T-helper 1 cell treated with Interleukin-12 subunit alpha and Interleukin-12 subunit beta and Interleukin-4 antibody, amounts not matched to agents 30 ng/mL and 1 ng/mL, for 36 hours (primary cell): ENCODE measurements around the gene MRPL53. TPM values are rescaled to one million over a fixed set of nuclear protein-coding genes. Genes with fewer than 3 reads are reported as not detected.

Experiments
- intact Hi-C: fragments of 100-400 bp; cut with micrococcal nuclease; formaldehyde crosslinking; loops from one replicate; pipeline ENCODE4 v1.15.1; 2024
- total RNA-seq: library from RNA; stranded (reverse); gene quantifications from 2 replicates; pipeline ENCODE4 v1.2.3, GENCODE V29; 2022

The MRPL53 gene
- 111 and 121 TPM in 2 replicates for total RNA-seq

- intact Hi-C loops, result loop anchor here (1.0 to 5.0 kb wide), 11 partner anchors 8 to 1240 kb away; partner anchors contain the start of genes AUP1, C2orf81, CCT7 and HTRA2
Measured at GRCh38 chr2:74472086-74472944, at the start of gene MRPL53. Gene MRPL53 (minus strand): TSS chr2:74472680. CDS start chr2:74472660, 20 bp downstream.

DNA sequence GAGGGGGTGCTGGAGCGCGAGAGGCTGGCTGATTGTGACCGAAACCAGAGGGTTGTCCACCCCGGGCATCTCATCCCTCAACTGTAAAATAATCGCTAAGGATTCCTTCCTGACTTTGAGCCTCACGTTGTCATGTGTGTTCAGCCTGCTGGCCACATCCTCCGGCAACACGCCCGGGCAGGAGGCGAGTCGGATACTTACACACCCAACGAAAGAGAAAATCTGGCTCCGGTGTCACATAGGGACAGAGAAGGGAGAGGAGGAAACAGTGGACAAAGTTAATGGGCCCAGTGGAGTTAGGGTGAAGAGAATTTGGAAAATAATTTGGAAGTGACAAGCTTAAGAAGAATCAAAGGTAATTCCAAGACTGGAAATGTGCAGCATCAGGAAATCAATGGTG, 44.2 kb upstream of the MRPL53 start:
- intact Hi-C loops, result loop anchor here (1.0 kb wide), 3 partner anchors 9 to 17 kb away; partner anchors contain the start of genes AUP1, HTRA2, LBX2 and PCGF1

GRCh38 chr2:74515981-74516633, 43.6 kb upstream of the MRPL53 start:
- intact Hi-C loops, result loop anchor here (1.0 kb wide), 3 partner anchors 9 to 17 kb away; partner anchors contain the start of genes AUP1, HTRA2, LBX2 and PCGF1

DNA sequence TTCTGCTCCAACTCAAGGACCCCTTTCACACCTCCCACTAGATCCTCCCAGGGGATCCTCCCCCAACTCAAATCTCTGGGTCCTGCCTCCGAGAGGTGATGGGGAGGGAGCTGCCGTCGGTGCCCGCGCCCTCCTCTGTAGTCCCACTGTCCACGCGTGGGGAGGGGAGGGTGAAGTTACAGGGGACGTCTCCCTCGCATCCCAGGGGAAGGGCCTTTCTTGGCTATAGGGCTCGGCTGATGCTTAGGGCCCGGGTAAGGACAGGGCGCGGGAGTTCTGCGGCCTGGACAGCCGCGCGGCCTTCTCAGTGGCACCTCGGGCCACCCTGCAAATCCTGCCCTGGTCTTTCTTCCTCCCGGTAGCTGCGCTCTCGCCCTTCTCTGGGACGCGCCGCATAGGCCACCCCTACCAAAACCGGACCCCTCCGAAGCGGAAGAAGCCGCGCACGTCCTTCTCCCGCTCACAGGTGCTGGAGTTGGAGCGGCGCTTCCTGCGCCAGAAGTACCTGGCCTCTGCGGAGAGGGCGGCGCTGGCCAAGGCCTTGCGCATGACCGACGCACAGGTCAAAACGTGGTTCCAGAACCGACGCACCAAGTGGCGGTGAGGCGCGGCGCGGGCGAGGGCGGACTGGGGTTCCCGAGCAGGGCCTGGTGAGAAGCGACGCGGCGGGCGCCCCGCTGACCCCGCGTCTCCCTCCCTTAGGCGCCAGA, 42.9 kb upstream of the MRPL53 start:
- intact Hi-C loops, result no loop called here

GRCh38 chr2:74514368-74515270, 42.1 kb upstream of the MRPL53 start, which contains the start of gene TLX2:
Gene TLX2 (plus strand): TSS chr2:74514450. CDS start chr2:74514807, 357 bp downstream.
- intact Hi-C loops, result loop anchor here (1.0 kb wide), 1 partner anchor 18 kb away; no protein-coding TSS in a partner anchor

- intact Hi-C loops, result loop anchor here (1.0 kb wide), 1 partner anchor 19 kb away; no protein-coding TSS in a partner anchor
Measured at GRCh38 chr2:74513605-74514367, 41.3 kb upstream of the MRPL53 start.

GRCh38 chr2:74512744-74513604, 40.5 kb upstream of the MRPL53 start:
- intact Hi-C loops, result no loop called here

GRCh38 chr2:74511104-74511989, 38.9 kb upstream of the MRPL53 start:
- intact Hi-C loops, result no loop called here

GRCh38 chr2:74510272-74510671, 37.8 kb upstream of the MRPL53 start:
- intact Hi-C loops, result no loop called here

DNA sequence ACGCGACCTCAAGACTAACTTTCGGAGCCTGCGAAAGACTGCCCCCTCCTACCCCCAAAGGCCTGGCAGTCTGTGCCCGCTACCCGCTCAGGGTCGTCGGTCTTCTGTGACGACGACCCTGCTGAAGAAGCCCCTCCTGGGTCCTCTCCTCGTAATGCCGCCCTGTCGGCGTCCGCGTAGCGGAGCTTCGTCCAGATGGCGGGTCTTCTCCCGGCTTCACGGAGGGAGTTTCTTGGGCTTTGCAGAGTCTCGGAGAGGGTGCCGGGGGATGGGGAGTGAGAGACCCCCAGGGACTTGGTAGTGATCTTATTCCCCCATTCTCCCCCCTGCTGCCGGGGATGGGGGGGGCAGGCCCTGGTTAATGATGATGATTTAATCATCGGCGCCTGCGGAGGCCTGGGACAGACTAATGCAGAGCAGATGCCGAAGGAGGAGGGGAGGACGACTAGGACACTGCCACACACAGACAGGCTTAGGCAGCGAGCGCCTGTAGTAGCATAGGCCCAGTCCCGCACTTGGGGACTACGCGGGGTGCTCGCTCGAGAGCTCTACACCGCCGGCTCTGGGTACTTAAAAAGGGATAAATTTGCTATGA, 35.5 kb upstream of the MRPL53 start:
- intact Hi-C loops, result loop anchor here (1.0 to 2.0 kb wide), 14 partner anchors 8 to 771 kb away; partner anchors contain the start of genes AUP1, C2orf81, DGUOK and DOK1

- intact Hi-C loops, result loop anchor here (1.0 to 2.0 kb wide), 14 partner anchors 9 to 770 kb away; partner anchors contain the start of genes AUP1, C2orf81, DGUOK and DOK1
Measured at GRCh38 chr2:74507145-74507925, 34.9 kb upstream of the MRPL53 start, which contains the start of gene PCGF1. Gene PCGF1 (minus strand): TSS chr2:74507695. CDS start chr2:74507668, 27 bp downstream.

- intact Hi-C loops, result loop anchor here (2.0 kb wide), 4 partner anchors 51 to 239 kb away; partner anchors contain the start of genes C2orf81, INO80B, SEMA4F and WDR54
Measured at GRCh38 chr2:74505448-74506246, 33.2 kb upstream of the MRPL53 start.

DNA sequence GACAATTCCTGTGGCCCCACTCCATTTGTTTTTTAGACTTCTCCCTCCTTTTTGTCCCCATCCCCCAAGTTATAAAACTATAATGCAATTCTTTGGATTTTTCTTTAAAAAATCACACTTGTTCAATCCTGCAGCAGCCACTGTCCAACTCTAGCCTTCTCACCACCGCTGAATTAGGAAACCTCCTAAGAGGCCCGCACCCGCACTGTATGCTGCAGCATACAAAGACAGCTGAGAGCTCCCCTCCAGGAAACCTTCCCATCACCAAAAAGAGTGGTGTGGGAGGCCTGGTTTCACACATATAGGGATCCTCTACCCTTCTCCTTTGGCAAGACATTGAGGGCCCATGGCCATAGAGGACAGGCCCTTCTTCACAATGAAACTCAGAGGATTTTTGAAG, 32.1 kb upstream of the MRPL53 start:
- intact Hi-C loops, result loop anchor here (5.0 kb wide), 1 partner anchor 1212 kb away; the partner anchor contains the start of gene EGR4

- intact Hi-C loops, result loop anchor here (1.0 to 5.0 kb wide), 2 partner anchors 20 to 1211 kb away; partner anchors contain the start of genes EGR4 and TTC31
Measured at GRCh38 chr2:74503506-74504475, 31.3 kb upstream of the MRPL53 start.
